ENCODE data around the gene MRPS34.

The MRPS34 gene

DNA sequence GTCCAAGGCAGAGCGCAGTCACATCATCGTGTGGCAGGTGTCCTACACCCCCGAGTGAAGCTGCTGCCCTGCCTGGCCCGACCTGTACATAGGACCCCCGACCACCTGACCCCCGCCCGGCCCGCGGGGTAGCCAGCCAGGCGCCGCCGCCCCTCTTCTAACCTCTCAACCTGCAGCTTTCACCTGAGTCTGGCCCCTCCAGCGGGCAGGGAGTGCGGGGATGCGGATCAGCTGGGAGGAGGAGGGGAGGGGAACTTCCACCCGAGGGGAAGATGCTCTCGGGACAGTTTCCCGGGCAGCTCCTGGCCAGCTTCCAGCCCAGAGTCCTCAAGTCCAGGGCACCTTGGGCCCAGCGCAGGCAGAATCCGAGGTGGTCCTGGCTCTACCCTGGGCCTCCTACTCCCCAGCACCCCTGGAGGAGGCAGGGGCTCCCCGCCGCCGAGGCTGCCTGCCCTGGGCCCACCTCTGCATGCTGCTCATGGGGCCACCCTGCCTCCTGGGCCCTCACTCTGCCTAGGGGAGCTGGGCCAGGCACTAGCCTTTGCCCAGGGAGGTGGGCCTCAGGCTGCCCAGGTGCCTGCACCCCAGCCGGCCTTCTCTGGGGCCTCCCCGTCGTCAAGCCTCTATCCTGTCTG is 4.0 kb downstream of the MRPS34 start:
- DNase-seq: no peak

DNA sequence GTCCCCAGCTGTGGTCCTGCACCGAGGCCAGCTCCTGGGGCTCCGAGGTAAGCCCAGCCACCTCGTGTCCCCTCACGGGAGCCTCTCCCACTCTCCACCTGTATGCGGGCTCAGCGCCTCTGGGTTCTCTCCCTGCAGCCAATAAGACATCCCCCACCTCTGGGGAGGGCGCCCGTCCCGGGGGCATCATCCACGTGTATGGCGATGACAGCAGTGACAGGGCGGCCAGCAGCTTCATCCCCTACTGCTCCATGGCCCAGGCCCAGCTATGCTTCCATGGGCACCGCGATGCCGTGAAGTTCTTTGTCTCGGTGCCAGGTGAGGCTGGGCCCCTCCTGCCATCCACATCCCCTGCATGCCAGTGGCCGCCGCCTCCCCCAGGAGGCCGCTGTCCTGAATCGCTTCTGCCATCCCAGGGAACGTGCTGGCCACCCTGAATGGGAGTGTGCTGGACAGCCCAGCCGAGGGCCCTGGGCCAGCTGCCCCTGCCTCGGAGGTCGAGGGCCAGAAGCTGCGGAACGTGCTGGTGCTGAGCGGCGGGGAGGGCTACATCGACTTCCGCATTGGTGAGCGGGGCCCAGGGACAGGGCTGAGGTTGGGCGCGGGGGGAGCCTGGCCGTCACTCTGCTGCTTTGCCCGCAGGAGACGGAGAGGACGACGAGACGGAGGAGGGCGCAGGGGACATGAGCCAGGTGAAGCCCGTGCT is 4.7 kb downstream of the MRPS34 start:
- no peak for DNase-seq

DNA sequence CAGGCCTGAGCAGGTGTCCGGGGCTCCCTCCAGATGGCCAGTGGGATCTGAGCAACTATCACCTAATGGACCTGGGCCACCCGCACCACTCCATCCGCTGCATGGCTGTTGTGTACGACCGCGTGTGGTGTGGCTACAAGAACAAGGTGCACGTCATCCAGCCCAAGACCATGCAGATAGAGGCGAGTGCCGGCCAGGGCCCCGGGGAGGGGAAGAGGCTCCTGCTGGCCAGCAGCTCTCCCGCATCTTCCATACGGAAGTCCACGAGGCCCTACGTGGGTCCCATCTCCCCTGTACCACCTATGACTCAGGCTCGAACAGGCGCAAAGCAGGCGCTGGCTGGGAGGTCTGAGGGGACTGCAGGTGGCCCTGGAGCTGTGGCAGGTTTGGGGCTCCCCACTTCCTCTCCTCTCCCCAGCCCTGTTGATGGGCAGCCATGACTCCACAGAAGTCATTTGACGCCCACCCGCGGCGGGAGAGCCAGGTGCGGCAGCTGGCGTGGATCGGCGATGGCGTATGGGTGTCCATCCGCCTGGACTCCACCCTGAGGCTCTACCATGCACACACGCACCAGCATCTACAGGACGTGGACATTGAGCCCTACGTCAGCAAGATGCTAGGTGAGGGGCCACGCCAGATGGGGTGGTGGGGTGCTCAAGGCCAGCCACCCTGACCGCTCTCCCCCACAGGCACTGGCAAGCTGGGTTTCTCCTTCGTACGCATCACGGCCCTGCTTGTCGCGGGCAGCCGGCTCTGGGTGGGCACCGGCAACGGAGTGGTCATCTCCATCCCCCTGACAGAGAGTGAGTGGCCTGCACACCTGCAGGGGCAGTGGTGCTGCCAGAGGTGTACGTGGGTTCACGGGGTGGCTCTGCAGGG is 5.6 kb downstream of the MRPS34 start:
- DNase-seq: no peak

DNA sequence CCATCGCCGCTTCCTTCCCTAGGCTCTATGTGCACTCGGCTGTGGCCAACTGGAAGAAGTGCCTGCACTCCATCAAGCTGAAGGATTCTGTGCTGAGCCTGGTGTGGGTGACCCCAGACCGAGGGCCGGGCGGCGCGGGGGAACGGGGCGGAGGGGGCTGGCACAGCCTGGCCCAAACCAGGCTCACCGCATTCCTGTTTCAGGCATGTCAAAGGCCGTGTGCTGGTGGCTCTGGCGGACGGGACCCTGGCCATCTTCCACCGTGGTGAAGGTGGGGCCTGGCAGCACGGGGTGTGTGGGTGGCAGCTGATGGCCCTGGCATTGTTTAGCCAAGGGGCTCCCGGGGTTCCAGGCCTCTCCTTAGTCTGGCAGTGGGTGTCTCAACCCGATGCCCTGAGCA is 6.2 kb downstream of the MRPS34 start:
- DNase-seq: no peak

DNA sequence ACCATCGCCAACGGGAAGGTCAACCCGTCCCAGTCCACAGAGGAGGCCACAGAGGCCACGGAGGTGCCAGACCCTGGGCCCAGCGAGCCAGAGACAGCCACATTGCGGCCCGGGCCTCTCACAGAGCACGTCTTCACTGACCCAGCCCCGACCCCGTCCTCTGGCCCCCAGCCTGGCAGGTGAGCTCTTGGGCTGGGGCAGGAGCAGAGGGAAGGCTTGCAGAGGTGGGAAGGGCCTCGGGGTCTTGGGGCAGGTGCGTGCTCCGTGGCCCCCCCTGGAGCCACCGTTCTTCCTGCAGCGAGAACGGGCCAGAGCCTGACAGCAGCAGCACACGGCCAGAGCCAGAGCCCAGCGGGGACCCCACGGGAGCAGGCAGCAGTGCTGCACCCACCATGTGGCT is 6.7 kb downstream of the MRPS34 start:
- no peak for DNase-seq

DNA sequence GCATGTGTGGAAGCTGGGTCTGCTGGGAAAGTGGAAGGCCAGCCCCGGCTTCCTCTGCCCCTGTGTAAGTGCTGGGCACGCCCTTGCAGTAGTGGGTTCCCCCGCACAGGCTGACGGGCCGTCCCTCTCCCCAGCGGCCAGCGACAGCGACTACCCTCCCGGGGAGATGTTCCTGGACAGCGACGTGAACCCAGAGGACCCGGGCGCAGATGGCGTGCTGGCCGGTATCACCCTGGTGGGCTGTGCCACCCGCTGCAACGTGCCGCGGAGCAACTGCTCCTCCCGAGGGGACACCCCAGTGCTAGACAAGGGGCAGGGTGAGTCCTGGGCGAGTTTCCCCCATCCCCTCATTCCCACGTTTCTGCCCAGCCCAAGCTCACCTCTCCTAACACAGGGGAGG is 7.1 kb downstream of the MRPS34 start:
- no peak for DNase-seq

DNA sequence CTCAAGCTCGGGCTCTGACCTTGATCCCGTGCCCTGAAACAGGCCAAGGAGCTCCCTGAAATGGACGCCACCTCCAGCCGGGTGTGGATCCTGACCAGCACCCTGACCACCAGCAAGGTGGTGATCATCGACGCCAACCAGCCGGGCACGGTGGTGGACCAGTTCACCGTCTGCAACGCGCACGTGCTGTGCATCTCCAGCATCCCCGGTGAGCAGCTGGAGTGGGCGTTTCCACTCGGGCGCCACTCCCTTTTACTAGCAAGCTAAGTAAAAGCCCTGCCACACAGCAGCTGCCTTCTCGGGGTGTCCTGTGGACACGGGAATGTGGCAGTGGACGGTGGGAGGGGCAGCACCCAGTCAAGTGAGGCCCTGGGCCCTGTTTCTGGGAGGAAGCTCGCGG is 8.0 kb downstream of the MRPS34 start:
- DNase-seq: no peak

DNA sequence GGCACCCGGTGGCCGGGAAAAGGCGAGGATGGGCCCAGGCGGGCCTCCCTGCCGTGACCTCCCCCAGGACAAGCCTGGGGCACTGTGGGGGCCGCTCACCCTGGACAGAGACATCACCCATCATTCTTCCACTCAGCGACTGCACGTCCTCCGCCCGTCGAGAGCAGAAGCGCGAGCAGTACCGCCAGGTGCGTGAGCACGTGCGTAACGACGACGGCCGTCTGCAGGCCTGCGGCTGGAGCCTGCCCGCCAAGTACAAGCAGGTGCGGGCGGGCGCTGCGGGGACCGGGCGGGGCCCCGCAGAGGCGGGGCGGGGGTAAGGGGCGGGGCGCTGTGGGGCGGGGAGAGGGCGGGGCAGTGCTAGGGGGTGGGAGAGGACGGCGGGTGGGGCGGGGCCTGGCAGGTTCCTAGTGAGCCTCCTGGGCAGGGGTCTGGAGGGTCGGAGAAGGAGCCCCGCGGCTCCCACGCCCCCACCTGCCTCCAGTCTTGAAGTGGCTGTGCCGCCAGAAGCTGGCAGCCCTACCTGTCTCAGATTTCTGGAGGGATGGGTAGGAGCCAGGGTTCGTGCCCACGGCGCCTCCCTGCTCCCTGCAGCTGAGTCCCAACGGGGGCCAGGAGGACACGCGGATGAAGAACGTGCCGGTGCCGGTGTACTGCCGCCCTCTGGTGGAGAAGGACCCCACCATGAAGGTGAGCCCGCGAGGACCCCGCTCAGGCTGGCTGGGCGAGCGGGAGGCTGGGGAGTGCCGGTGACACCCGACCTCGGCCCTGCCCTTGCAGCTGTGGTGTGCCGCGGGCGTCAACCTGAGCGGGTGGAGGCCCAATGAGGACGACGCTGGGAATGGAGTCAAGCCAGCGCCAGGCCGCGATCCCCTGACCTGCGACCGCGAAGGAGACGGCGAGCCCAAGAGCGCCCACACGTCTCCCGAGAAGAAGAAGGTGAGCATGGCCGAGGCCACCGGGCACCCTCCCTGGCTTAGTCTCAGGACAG is 9.1 kb downstream of the MRPS34 start:
- DNase-seq: no peak

DNA sequence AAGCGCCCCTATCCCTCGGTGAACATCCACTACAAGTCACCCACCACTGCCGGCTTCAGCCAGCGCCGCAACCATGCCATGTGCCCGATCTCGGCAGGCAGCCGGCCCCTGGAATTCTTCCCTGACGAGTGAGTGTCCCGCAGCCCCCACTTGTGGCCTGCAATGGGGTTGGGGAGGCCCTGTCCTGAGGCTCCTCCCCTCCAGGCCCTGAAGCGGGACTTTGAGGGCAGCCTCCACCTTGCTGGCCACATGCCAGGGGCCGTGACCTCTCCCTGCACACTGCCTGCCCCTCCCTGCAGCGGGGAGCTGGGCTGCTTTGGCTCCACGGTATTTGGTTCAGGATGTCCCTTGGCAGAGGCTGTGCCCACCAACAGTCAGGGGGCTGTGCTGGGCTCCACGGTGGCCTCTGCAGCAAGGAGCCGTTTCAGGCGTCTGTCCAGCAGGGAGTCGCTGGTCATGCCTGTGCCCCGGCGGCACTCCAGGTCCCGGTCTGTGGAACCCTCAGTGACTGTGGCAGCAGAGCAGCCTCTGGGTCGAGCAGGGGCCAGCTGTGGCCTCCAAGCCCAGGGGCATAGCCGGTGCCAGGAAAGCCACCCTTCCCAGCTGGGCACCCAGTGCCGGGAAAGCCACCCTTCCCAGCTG is 9.9 kb downstream of the MRPS34 start:
- DNase-seq: no peak

DNA sequence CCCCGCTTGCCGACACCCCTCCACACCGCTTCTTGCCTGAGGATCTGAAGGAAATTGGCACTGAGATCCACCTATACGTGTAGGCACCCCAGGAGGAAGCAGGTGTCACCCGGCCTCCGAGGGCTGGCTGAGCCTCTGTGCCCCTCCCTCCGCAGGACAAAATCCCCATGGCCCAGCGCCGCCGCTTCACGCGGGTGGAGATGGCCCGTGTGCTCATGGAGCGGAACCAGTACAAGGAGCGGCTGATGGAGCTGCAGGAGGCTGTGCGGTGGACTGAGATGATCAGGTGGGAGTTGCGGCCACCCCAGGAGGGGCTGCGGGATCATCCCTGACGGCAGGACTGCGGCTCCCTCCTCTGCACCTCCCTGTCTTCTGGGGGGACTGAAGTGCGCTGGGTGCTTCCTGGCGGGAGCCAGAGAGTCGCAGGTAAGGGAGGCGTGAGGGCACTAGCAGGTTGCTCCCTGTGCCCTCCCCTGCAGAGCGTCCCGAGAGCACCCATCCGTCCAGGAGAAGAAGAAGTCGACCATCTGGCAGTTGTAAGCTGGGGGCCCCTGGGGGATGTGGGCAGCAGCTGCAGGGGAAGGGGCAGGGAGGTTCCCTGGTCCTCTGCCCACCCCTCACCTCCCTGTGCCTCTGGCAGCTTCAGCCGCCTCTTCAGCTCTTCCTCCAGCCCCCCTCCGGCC is 10.6 kb downstream of the MRPS34 start:
- no peak for DNase-seq

DNA sequence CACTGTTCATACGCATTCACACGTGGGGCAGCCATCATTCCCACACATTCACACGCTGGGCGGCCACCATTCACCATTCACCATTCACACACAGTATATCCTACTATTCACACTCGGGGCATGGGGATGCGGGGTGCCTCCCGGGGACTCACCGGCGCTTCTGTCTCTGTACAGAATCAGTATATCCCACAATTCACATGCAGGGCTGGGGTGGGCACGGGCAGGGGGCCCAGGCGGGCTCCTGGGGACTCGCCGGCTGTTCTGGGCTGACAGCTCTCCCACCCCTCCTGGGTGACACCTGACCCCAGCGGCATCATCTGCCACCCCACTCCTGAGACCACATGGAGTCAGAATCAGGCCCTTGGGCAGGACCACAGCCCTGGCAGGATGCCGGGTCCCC is 11.2 kb downstream of the MRPS34 start:
- no peak for DNase-seq

DNA sequence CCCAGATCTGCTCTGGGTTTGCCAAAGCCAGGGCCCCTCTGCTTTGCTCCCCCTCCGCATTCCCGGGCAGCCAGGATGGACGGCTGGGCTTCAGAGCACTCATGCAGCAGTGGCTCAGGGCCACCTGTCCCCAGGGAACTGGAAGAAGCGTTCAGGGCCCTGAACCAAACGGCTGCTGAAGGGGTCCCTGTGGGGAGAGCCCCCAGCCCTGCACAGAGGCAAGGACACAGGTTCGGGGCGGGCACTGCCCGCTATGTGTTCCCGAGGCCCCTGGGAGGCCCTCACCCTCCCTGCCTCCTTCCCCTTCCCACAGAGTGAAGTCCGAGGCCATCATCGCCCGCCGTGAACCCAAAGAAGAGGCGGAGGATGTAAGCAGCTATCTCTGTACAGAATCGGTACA is 12.0 kb downstream of the MRPS34 start:
- DNase-seq: no peak

DNA sequence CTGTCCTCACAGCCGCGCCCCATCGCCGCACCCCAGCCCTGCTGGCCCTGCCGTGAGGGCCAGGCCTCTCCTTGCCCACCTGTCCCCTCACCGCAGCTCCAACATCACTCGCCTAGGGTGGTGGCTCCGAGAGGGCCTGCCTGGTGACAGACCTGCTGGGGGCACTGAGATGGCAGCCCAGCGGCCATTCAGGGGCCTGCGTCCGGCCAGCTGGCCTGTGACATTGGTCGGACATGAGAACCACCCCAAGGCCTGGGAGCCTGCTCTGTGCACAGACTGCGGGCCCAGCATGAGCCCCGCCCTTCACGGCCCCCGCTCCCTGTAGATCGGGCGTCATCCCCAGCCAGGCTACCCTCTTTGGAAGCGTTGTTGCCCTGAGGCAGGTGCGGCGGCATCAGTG is 13.4 kb downstream of the MRPS34 start:
- no peak for DNase-seq

DNA sequence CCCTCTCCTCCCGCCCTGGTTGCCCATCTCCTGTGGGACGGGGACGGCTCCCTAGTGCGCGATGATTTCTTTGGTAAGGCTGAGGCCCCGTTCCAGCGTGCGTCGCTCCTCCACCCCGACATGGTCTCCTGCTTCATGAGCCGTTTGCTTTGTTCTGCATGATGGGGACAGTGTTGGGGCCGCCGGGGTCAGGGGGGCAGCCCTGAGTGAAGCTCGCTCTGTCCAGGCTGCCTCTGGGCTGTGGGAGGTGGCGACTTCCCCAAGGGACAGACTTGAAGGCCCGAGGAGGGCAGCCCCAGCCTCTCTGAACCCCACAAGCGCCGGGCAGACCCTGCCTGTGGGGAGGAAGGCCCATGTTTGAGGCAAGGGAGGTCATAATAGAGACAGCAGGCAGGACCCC is 14.0 kb downstream of the MRPS34 start:
- DNase-seq: no peak

DNA sequence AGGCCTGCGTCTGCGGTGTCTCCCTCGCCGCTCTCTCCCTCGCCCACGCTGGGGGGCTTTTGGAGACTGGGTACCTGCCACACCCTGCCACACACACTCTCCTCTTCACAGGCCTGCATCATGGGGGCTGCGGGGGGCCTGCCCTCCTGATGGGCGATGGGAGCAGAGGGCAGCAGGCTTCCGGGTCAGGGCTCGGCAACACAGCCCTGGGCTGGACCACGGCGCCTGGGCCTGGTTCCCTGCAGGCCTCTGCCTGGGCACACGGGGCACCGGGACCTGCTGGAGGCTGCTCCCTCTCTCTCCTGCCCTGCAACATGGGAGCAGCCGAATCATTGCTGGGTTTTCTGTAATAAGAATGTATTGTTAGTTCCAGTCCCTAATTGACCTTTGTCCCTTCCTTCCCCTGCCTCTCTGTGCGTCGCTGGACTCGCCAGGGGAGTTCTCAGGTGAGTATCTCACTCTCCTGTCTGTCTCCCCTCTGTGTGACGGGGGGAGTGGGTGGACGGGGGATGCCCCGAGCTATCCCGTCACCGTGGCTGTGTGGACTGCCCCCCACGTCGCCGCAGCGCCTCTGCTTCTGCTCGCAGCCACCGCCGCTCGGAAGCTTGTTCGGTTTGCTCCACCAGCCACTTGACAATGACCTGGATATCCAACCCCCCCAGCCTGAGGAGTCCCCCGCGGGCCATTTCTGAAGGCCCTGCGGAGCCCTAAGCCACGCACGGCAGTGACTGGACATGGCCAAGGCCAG is 15.0 kb downstream of the MRPS34 start:
- no peak for DNase-seq

DNA sequence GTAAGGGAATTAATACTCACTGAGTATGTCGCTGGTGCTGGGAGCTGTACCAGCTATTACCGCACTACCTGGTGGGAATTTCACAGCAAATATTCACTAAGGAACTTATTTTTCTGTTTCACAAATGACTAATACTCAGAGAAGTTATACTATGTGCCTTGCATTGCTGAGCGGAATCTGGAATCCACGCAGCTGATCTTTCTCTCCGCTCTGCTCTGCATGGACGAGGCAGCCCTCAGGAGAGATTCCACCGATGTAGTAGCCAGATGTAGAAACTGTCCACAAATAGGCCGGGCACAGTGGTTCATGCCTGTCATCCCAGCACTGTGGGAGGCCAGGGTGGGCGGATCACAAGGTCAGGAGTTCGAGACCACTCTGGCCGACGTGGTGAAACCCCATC is 18.7 kb downstream of the MRPS34 start:
- no peak for DNase-seq

DNA sequence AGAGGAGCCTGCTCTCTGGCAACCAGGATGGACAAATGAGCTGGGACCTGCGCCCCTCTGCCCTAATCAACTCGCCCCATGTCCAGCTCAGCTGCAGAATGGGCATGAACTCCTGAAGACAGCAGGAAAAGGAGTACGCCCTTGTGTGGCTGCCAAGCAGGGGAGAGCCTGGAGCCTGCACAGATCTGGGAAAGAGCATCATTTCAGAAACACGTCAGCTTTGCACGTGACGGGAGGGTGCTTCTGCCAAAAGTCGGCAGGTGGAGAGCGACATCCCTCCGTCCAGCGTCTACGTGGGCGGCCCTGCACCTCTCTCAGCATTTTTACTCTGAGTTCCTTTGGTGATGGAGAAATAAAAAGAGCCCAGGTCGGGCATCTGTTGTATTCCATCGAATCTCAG is 20.1 kb downstream of the MRPS34 start:
- no peak for DNase-seq

DNA sequence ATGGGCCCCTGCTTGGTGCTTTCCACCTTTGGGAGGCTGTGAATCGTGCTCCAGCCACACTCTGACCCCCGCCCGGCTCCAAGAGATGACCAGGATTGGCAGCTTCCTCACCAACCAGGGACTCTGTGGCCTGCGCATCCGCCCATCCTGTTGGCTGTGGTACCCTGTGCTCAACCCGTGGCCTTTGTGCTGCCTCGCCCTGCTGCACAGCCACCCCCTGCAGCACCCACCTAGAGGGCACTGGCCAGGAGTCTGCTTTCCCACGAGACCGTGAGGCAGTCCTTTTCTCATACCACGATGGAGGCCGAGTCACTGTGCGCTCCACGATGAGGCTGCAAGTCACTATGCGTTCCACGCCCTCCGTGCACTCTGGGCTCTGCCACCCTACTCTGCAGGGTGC is 21.0 kb downstream of the MRPS34 start:
- no peak for DNase-seq

DNA sequence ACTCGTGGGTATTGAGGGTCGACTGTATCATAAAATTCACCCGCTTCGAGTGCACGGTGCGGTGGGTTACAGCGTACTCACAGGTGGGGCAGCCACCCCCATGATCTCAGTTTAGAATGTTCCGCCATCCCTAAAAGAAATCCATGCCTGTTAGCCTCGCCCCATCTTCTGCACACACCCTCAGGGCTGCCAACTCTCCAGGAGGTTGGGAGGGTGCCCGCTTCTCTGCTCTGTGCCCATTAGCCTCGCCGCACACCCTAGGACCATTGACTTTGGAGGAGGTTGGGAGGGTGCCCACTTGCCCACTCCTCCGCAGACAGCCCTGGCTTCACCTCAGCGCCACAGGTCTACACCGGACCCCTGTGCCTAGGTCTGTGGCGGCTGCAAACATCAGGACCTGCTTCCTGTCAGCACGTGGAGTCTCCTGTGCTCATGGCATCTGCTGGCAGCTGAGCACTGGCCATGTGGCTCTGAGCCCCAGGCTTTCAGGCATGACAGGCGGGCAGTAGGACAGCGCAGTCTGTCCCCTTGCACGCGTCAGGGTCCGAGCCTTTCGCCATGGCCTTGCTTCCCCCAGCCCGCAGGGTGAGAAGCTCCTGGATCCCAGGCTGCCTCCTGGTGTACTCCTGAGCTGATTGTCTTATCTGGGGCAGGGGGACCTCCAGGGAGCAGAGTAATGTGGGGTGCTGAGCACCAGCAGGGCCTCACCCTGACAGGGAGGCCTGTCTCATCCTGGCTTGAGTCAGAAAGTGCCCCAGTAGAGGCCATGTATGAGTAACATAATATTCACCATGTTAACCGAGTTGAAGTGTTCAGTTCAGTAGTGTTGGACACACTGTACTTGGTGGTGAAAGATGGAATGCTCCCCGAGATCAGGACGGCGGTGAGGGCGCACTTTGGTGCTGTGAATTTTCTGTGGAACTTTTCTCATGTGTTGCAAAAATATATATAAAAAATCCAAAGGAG is 23.5 kb downstream of the MRPS34 start:
- DNase-seq: no peak

DNA sequence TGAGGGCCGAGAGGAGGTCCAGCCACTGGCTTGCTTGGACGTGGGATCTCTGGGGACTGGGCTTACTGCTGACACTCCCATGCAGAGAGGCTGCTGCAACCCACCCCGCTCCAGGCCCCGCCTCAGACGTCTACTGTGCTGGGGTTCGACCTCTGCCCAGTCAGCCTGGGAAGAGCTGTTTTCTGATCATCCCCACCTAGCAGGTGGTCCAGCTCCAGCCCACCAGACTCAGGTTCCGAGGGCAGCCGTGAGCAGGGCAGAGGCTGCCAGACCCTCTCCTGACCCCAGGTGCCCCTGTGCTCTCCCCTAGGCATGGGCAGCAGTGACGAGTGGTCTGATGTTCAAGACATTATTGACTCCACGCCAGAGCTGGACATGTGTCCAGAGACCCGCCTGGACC is 25.0 kb downstream of the MRPS34 start:
- no peak for DNase-seq
